Sigmoid colon (tissue), 4 donors: ENCODE measurements around the gene CCNA2.

Experiments used
- EP300 ChIP-seq, 4 donors: sonication (generic); formaldehyde crosslinking; IDR thresholded peaks; one replicate each; pipeline ENCODE4 v1.6.1; 2017; ENCODE audit warnings: antibody characterized with exemption in 4 of 4
- POLR2A ChIP-seq, 2 donors: fragments of 450-650 bp; IDR thresholded peaks; one replicate each; pipeline ENCODE4 v1.6.1; 2016; ENCODE audit warnings: antibody characterized with exemption in 2 of 2, mild to moderate bottlenecking in 2 of 2, moderate library complexity in 2 of 2
- POLR2AphosphoS5 ChIP-seq, 4 donors: sonication (generic); formaldehyde crosslinking; IDR thresholded peaks; one replicate each; pipeline ENCODE4 v1.6.1; 2017; ENCODE audit warnings: antibody characterized with exemption in 4 of 4
- TF ChIP-seq, protein P1 (sequence below), 4 experiments: fragments of 450-650 bp in 3 of 4; fragments of 200-600 bp in 1 of 4; IDR thresholded peaks; one replicate each; pipeline ENCODE4 v1.5.1; 2016 to 2019; ENCODE audit warnings: antibody characterized with exemption in 4 of 4, mild to moderate bottlenecking in 3 of 4, moderate library complexity in 2 of 4

DNA sequence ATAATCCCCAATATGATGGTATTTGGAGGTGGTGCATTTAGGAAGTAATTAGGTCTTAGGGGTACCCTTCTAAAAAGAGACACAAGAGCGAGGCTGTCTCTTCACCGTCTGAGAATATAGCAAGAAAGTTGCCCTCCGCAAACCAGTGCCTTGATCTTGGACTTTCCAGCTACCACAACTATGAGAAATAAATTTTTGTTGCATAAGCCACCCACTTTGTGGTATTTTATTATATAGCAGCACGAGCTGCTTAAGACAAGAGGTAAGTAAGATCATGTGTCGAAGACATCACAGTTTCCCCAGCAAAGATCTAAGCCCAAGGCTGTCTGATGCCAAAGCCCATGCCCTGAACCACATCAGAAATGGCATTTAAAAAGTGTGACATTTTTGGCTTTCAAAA lies 32.2 kb downstream of the CCNA2 start:
- TF ChIP-seq, protein P1, sequence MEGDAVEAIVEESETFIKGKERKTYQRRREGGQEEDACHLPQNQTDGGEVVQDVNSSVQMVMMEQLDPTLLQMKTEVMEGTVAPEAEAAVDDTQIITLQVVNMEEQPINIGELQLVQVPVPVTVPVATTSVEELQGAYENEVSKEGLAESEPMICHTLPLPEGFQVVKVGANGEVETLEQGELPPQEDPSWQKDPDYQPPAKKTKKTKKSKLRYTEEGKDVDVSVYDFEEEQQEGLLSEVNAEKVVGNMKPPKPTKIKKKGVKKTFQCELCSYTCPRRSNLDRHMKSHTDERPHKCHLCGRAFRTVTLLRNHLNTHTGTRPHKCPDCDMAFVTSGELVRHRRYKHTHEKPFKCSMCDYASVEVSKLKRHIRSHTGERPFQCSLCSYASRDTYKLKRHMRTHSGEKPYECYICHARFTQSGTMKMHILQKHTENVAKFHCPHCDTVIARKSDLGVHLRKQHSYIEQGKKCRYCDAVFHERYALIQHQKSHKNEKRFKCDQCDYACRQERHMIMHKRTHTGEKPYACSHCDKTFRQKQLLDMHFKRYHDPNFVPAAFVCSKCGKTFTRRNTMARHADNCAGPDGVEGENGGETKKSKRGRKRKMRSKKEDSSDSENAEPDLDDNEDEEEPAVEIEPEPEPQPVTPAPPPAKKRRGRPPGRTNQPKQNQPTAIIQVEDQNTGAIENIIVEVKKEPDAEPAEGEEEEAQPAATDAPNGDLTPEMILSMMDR (IDR thresholded peaks at IDR 0.05) = no peak
- TF ChIP-seq POLR2AphosphoS5 (IDR thresholded peaks at IDR 0.05) = no peak
- no peak for TF ChIP-seq EP300 (IDR thresholded peaks at IDR 0.05)
- TF ChIP-seq POLR2A (IDR thresholded peaks at IDR 0.05) = no peak
